HCT116 (cell line): Measurements from ENCODE around the gene NIPA2. TPM values are rescaled to one million over a fixed set of nuclear protein-coding genes. Genes with fewer than 3 reads are reported as not detected.

Source experiments
- ATAC-seq: fragments of 200-7000 bp; cut with Tn5 transposase; 2 replicates; pipeline ENCODE4 v1.9.1; 2020; ENCODE audit warnings: mild to moderate bottlenecking, moderate library complexity
- BruUV-seq: library from RNA; stranded (reverse); fragments of 400-500 nt; replicated peaks from 2 replicates; lab custom pipeline; 2021; lab: Mats Ljungman, UMichigan
- CTCF ChIA-PET: fragments of 300-600 bp; sonication (Branson Sonifier 250); formaldehyde crosslinking; loops from one replicate; lab custom pipeline; 2021; ENCODE audit warnings: antibody characterized with exemption; lab: Charles Lee
- POLR2A ChIA-PET: fragments of 300-600, 350-600 bp; sonication (Branson Sonifier 250); formaldehyde crosslinking; loops from one replicate; lab custom pipeline; 2021; ENCODE audit warnings: antibody characterized with exemption; lab: Charles Lee
- RAD21 ChIA-PET, 2 experiments: fragments of 300-600 bp; sonication (Branson Sonifier 250); formaldehyde crosslinking; loops; one replicate each; lab custom pipeline; 2023; ENCODE audit warnings: low total read pairs in 2 of 2; ENCODE audit not compliant: uncharacterized antibody in 2 of 2, unreplicated experiment in 2 of 2, low non-redundant PET in 1 of 2; lab: Charles Lee
- DNase-seq: peaks from one replicate; pipeline ENCODE4 v3.0.0-alpha.2; 2010; ENCODE audit warnings: low read depth, low spot score
- H2AFZ ChIP-seq: fragments of 200-600 bp; shearing (Covaris generic), sonication (generic); 2 replicates; pipeline ENCODE4 v1.6.1; 2017; ENCODE audit warnings: low read depth, mixed run types, mixed read lengths, antibody characterized with exemption, low read length; ENCODE audit not compliant: poor library complexity, severe bottlenecking
- H3K27ac ChIP-seq: 2 replicates; pipeline ENCODE4 v1.5.1; 2012; ENCODE audit warnings: low read depth, low read length
- H3K27me3 ChIP-seq: fragments of 200-600 bp; sonication (generic); 2 replicates; pipeline ENCODE4 v1.6.1; 2016; ENCODE audit warnings: mixed run types, low read length, mixed read lengths; ENCODE audit not compliant: insufficient read depth
- H3K36me3 ChIP-seq, 2 experiments: fragments of 200-500 bp in 1 of 2; fragments of 200-600 bp in 1 of 2; sonication (Bioruptor generic) in 1 of 2; sonication (generic) in 1 of 2; 2 replicates each; pipeline versions ENCODE4 v1.5.1 to v1.6.1; 2014 to 2016; ENCODE audit warnings: low read length in 2 of 2, inconsistent platforms in 1 of 2, mixed read lengths in 1 of 2, mixed run types in 1 of 2; ENCODE audit not compliant: insufficient read depth in 2 of 2, control insufficient read depth in 1 of 2
- H3K4me1 ChIP-seq, 2 experiments: fragments of 200-600 bp in 1 of 2; sonication (generic) in 1 of 2; 2 replicates each; pipeline versions ENCODE4 v1.5.1 to v1.6.1; 2012 to 2017; ENCODE audit warnings: low read length in 2 of 2, inconsistent platforms in 1 of 2, mild to moderate bottlenecking in 1 of 2, mixed read lengths in 1 of 2, mixed run types in 1 of 2, moderate library complexity in 1 of 2; ENCODE audit not compliant: insufficient read depth in 2 of 2, control insufficient read depth in 1 of 2
- H3K4me2 ChIP-seq: fragments of 200-600 bp; sonication (generic); 2 replicates; pipeline ENCODE4 v1.6.1; 2017; ENCODE audit warnings: mixed run types, low read length, mixed read lengths
- H3K4me3 ChIP-seq, 2 experiments: fragments of 200-600 bp in 1 of 2; sonication (generic) in 1 of 2; replicated peaks in 1 of 2; 2 replicates each; pipeline ENCODE4 v1.5.1; 2011 to 2016; ENCODE audit warnings: low read length in 2 of 2, control low read depth in 1 of 2, low read depth in 1 of 2, mild to moderate bottlenecking in 1 of 2, mixed read lengths in 1 of 2, mixed run types in 1 of 2
- H3K79me2 ChIP-seq: fragments of 200-600 bp; sonication (generic); 2 replicates; pipeline ENCODE4 v1.6.1; 2017; ENCODE audit warnings: mild to moderate bottlenecking, mixed run types, low read length, moderate library complexity, mixed read lengths; ENCODE audit not compliant: insufficient read depth
- H3K9ac ChIP-seq: fragments of 200-600 bp; sonication (generic); 2 replicates; pipeline ENCODE4 v1.6.1; 2016; ENCODE audit warnings: low read length, mixed read lengths
- H3K9me2 ChIP-seq: fragments of 200-600 bp; sonication (generic), shearing (Covaris generic); 2 replicates; pipeline ENCODE4 v1.6.1; 2017; ENCODE audit warnings: mixed run types, mild to moderate bottlenecking, moderate library complexity; ENCODE audit not compliant: insufficient read depth
- H3K9me3 ChIP-seq, 2 experiments: fragments of 200-500 bp in 1 of 2; fragments of 200-600 bp in 1 of 2; sonication (Bioruptor generic) in 1 of 2; sonication (generic) in 1 of 2; 2 replicates each; pipeline ENCODE4 v1.6.1; 2014 to 2017; ENCODE audit warnings: low read length in 2 of 2, mixed read lengths in 2 of 2, inconsistent platforms in 1 of 2, low read depth in 1 of 2, mild to moderate bottlenecking in 1 of 2, mixed run types in 1 of 2, moderate library complexity in 1 of 2; ENCODE audit not compliant: control insufficient read depth in 1 of 2, insufficient read depth in 1 of 2
- H4K20me1 ChIP-seq: fragments of 200-600 bp; sonication (generic), shearing (Covaris generic); 2 replicates; pipeline ENCODE4 v1.6.1; 2017; ENCODE audit warnings: mixed run types, mild to moderate bottlenecking, moderate library complexity; ENCODE audit not compliant: insufficient read depth
- ATF3 ChIP-seq: IDR thresholded peaks from 2 replicates; pipeline ENCODE4 v1.6.1; 2012
- CBX3 ChIP-seq: IDR thresholded peaks from 2 replicates; pipeline ENCODE4 v1.6.1; 2012; ENCODE audit warnings: low read depth
- CEBPB ChIP-seq: IDR thresholded peaks from 2 replicates; pipeline ENCODE4 v1.6.1; 2012; ENCODE audit warnings: low read depth
- EZH2 ChIP-seq: fragments of 200-600 bp; sonication (generic); IDR thresholded peaks from 2 replicates; pipeline ENCODE4 v1.6.1; 2017; ENCODE audit warnings: antibody characterized with exemption, mixed run types
- EZH2phosphoT487 ChIP-seq: fragments of 200-600 bp; IDR thresholded peaks from 2 replicates; pipeline ENCODE4 v1.6.1; 2018; ENCODE audit warnings: antibody characterized with exemption, borderline replicate concordance
- JUND ChIP-seq: IDR thresholded peaks from 2 replicates; pipeline ENCODE4 v1.6.1; 2012
- POLR2A ChIP-seq: IDR thresholded peaks from 2 replicates; pipeline ENCODE4 v1.7.0; 2011; ENCODE audit warnings: borderline replicate concordance; ENCODE audit not compliant: insufficient read depth, insufficient read length; ENCODE audit errors: extremely low read depth
- RAD21 ChIP-seq: IDR thresholded peaks from 2 replicates; pipeline ENCODE4 v1.6.1; 2012; ENCODE audit warnings: low read depth, mild to moderate bottlenecking
- REST ChIP-seq: IDR thresholded peaks from 2 replicates; pipeline ENCODE4 v1.6.1; 2012; ENCODE audit warnings: low read depth
- SIN3A ChIP-seq: IDR thresholded peaks from 2 replicates; pipeline ENCODE4 v1.6.1; 2012; ENCODE audit warnings: low read depth
- SP1 ChIP-seq: IDR thresholded peaks from 2 replicates; pipeline ENCODE4 v1.6.1; 2012; ENCODE audit warnings: low read depth
- SRF ChIP-seq: IDR thresholded peaks from 2 replicates; pipeline ENCODE4 v1.6.1; 2012; ENCODE audit warnings: low read depth
- TCF7L2 ChIP-seq: IDR thresholded peaks from 2 replicates; pipeline ENCODE4 v1.7.0; 2011; ENCODE audit warnings: borderline replicate concordance, inconsistent platforms; ENCODE audit not compliant: insufficient read depth, insufficient read length; ENCODE audit errors: extremely low read depth
- YY1 ChIP-seq: IDR thresholded peaks from 2 replicates; pipeline ENCODE4 v1.6.1; 2011; ENCODE audit warnings: low read length, low read depth, moderate library complexity, mild to moderate bottlenecking; ENCODE audit not compliant: insufficient replicate concordance; ENCODE audit errors: extremely low read depth
- ZBTB33 ChIP-seq: IDR thresholded peaks from 2 replicates; pipeline ENCODE4 v1.6.1; 2011; ENCODE audit warnings: mild to moderate bottlenecking, low read length, moderate library complexity; ENCODE audit not compliant: insufficient replicate concordance; ENCODE audit errors: extremely low read depth
- ZFX ChIP-seq: fragments of 450-650 bp; IDR thresholded peaks from 2 replicates; pipeline ENCODE4 v1.6.1; 2017
- intact Hi-C: fragments of 100-400 bp; cut with micrococcal nuclease; formaldehyde crosslinking; loops from 2 replicates; pipeline ENCODE4 v1.10.0; 2022
- total RNA-seq: library from RNA; stranded (reverse); gene quantifications from one replicate; pipeline ENCODE4 v1.2.1, GENCODE V29; 2021; ENCODE audit not compliant: unreplicated experiment

NIPA2 gene
- total RNA-seq, 1 experiment from 2014 or later = 54.4 TPM

DNA sequence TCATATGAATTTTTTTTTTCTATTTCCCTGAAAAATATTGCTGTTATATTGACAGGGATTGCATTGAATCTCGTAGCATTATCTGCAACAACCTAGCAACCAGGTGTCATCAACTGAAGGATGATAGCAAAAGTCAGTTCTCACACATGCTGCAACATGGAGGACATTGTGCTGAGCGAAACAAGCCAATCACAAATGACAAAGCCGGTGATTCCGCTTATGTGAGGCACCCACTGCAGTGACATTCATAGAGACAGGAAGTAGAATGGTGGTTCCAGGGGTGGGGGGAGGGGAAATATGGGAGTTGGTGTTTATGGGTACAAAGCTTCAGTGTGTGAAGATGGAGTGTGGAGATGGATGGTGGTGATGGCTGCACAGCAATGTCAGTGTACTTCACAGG is 44.4 kb upstream of the NIPA2 start:
- POLR2A ChIA-PET = no interaction called here
- Histone ChIP-seq H3K4me2 (no peak overlapping the region), H3K27me3 (no peaks in the 10 kb centered on the region), H3K27ac (no peak overlapping the region), H2AFZ (no peak overlapping the region), H4K20me1 (no peaks in the 10 kb centered on the region), H3K36me3 (0 out of 4 replicates have a peak, but pooled peaks cover 0 to 9% of the 10 kb centered on the region in 2 experiments), H3K4me1 (no peaks in the 10 kb centered on the region), H3K9me3 (peaks cover 0 to 6% of the 10 kb centered on the region in 2 experiments; a peak in 1 of 4 replicates), H3K79me2 (peaks cover 85% of the 10 kb centered on the region), H3K9me2 (no peaks in the 10 kb centered on the region), H3K4me3 (no peak overlapping the region)
- DNase-seq = no peak
- no TSS peak for BruUV-seq
- RAD21 ChIA-PET = no interaction called here
- intact Hi-C loops = no loop called here
- CTCF ChIA-PET = no interaction called here
- TF ChIP-seq CEBPB = no peak
- no peak for TF ChIP-seq SIN3A
- TF ChIP-seq SRF = no peak
- no peak for TF ChIP-seq ZFX
- no peak for TF ChIP-seq REST
- no peak for TF ChIP-seq CBX3
- no peak for TF ChIP-seq TCF7L2
- TF ChIP-seq SP1 = no peak
- no peak for TF ChIP-seq POLR2A
- TF ChIP-seq ATF3 = no peak
- TF ChIP-seq YY1 = no peak
- TF ChIP-seq JUND = no peak
- TF ChIP-seq EZH2phosphoT487 = no peak
- TF ChIP-seq EZH2 = no peak
- TF ChIP-seq RAD21 = no peak
- no peak for TF ChIP-seq ZBTB33
- TF ChIP-seq, all 23 proteins: peak for 0
- H3K9ac ChIP-seq = no peak overlapping the region
- no peak for ATAC-seq
